Superior temporal gyrus (tissue), 1 donor: Measurements from ENCODE around the gene GOLGA8T.
"Not testable (repeated sequence)": the region's sequence is repeated elsewhere in the genome, so short reads cannot be mapped to it uniquely, and the experiment has no call there.

Experiments
- DNase-seq: peaks from one replicate; pipeline ENCODE4 v3.0.0-alpha.2; 2016; ENCODE audit errors: extremely low spot score

Gene GOLGA8T, protein sequence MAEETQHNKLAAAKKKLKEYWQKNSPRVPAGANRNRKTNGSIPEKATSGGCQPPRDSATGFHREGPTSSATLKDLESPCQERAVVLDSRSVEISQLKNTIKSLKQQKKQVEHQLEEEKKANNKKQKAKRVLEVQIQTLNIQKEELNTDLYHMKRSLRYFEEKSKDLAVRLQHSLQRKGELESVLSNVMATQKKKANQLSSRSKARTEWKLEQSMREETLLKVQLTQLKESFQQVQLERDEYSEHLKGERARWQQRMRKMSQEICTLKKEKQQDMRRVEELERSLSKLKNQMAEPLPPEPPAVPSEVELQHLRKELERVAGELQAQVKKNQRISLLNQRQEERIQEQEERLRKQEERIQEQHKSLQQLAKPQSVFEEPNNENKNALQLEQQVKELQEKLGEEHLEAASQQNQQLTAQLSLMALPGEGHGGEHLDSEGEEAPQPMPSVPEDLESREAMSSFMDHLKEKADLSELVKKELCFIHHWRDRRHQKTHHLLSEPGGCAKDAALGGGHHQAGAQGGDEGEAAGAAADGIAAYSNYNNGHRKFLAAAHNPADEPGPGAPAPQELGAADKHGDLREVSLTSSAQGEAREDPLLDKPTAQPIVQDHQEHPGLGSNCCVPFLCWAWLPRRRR

DNA sequence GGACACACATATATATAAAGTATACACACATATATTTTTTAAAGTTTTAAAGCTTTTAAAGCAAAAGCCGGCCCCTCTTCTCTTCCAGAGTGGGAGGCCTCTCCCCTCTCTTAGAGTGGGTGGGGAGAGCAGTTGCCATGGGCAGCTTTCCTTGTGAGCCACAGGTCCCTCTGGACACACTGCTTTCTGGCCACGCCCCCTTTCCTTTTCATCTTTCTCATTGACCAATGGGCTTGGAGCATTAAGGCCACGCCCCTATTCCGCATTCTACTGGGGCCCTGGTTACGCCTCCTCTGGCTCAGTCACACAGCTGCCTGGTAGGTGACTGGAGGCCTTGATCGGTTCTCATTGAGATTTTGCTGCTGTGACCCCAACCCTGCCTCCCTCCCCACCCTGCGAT, at the start of gene GOLGA8T:
Gene GOLGA8T, plus strand, starts transcription at position 301 of the 400 bp plus-strand sequence. Its CDS starts 98 bp downstream, at position 399.
- DNase-seq, result not testable (repeated sequence)

DNA sequence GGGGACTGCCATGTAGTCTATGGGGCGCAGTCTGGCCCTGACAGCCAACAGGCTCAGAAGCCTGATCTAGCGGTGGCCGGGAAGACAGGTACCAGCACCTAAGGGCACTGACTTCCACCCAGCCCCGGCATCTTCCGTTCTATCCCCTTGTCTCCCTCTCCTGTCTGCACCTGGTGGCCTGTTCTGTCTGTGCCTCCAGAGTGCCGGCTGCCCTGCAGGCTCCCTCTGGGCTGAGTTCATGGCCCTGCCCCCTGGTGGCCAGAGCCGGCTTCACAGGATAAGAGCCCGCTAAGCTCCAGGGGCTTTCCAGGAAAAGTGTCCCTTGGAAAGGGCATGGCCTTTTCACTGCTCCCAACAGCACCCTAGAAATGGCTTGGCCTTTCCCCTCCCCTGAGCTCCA, 37.0 kb upstream of the GOLGA8T start:
- not testable (repeated sequence) for DNase-seq

DNA sequence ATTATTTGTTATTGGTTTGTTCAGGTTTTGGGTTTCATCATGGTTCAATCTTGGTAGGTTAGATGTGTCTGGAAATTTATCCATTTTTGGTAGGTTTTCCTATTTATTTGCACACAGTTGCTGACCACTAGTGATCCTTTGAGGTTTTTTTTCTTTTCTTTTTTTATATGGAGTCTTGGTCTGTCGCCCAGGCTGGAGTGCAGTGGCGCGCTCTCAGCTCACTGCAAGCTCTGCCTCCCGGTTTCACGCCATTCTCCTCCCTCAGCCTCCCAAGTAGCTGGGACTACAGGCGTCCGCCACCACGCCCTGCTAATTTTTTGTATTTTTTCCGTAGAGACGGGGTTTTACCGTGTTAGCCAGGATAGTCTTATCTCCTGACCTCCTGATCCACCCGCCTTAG, 32.0 kb upstream of the GOLGA8T start:
- DNase-seq, result not testable (repeated sequence)

DNA sequence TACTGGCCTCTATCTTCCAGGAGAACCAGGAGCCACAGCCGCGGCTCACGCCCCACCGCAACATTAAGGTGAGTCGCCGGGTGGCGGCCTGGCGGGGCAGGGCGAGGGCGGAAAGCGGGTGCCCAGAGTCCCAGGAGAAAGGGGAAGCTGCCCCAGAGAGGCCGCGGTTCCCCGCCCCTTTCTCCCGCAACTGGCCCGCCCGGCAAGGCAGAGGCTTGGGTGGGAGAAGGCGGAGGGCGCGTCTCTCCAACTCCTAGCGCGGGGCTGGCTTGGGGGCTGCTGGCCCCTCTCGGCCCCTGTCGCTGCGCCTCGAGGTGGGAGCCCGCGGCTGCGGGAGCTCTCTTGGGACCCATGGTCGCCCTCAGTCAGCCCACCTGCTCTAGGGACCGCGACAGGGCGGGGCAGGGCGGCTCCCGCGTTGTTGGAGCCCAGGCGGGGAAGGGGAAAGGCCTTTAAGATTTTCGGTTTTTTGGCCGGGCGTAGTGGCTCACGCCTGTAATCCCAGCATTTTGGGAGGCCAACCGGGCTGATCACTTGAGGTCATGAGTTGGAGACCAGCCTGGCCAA, 30.8 kb upstream of the GOLGA8T start:
- not testable (repeated sequence) for DNase-seq

DNA sequence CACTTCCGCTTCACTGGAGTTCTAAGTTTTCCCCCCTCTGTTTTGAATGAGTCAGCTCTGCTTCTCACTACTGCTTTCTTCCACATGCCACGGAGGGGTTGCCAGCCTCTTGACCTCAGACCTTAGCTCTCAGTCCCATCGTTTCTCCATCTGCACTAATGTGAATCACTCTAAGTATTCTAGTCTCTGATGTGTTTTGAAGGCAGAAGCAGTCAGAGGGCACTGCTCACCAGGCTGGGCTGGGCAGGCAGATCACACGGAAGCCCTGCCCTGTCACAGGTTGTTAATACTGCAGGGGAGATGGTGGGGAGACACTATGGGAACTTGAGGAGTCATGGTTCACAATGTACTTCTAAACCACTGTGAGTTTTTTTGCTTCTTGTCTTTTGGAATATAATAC, 24.3 kb upstream of the GOLGA8T start:
- not testable (repeated sequence) for DNase-seq

DNA sequence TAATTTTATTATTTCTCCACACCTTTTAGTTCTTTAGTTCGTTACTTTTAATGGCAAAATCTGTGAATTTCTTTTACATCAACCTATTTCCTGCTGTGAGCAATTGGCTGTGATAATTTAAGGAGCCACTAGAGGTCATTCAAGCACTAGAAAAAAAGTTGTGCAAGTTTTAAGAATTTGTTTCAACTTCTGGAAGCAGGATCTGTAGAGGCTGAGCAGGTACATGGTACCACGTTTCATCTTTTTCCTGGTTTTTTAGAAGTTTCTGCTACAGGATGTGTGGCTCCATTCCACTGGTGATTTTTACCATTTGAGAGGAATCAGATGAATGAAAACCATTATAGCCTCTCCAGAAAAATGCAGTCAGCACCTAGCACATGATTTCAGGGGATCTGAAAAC, 4.8 kb upstream of the GOLGA8T start:
- DNase-seq, result peak; percentile 12

DNA sequence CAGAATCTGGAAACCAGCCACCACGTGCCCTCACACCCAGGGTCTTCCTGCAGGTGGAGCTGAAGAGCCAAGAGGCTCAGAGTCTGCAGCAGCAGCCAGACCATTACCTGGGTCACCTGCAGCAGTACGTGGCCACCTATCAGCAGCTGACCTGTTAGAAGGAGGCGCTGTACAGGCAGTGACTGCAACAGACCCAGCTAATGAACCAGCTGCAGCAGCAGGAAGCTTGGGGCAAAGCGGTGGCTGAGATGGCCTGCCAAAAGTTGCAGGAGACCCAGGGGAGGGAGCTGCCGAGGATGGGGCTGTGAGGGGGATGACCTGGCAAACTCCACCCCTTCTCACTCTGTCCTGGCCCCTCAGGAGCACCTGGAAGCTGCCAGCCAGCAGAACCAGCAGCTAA, 8.4 kb downstream of the GOLGA8T start:
- DNase-seq, result not testable (repeated sequence)

DNA sequence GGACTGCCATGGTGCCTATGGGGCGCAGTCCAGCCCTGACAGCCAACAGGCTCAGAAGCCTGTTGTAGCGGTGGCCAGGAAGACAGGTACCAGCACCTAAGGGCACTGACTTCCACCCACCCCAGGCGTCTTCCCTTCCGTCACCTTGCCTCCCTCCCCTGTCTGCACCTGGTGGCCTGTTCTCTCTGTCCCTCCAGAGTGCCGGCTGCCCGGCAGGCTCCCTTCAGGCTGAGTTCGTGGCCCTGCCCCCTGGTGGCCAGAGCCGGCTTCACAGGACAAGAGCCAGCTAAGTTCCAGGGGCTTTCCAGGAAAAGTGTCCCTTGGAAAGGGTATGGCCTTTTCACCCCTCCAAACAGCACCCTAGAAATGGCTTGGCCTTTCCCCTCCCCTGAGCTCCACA, 15.0 kb downstream of the GOLGA8T start:
- DNase-seq, result not testable (repeated sequence)

DNA sequence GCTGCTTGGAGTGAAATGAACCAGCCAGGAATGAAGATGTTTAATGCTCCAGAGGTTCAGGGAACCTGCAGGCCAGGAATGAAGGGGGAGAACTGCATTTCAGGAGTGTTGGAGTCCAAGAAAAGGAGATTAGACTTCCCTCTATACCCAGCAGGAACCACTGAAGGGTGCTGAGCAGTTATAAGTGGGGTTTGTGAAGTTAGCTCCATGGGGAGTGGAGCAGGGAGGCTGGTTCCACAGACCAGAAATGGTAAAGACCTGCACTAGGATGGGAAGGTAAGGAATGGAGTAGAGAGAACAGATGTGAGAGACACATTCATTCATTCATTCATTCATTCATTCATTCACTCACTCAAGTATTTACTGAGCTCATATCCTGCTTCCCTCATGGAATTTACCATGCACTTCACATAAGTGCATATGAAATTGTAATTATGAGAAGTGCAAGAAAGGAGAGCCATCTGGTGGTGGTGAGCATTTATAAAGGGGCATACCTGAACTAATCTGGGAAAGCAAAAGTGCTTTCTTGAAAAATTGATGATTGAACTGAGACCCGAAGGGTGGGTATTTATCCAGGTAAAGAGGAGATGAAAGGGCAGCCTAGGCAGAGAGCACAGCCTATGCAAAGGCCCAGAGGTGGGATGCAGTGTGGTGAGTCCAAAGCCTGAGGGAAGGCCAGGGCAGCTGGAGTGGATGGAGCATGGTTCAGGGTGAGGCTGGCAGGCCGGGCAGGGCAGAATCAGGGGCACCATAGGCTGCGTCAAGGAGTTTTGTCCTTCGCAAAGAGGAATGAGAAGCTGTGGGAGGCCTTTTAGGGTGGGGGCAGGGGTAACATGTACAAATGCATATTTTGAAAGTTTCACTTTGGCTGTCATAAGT, 27.9 kb downstream of the GOLGA8T start:
- DNase-seq, result not testable (repeated sequence)

DNA sequence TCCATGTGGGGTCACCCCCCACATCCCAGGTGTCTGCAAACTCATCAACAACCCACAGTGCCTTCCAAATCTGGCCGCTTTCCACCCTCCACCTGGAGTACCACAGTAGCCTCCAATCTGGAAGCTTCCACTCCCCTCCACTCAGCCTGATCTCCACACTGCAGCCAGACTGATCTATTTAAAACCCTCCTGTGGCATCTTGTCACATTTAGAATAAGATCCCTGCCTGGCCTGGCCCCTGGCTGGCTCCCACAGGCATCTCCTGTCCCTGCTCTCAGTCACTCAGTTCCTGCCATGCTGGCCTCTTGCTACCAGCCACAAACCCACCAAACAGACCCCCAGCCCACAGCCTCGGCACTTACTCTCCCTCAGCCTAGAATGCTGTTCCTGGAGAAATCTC, 28.9 kb downstream of the GOLGA8T start:
- not testable (repeated sequence) for DNase-seq

DNA sequence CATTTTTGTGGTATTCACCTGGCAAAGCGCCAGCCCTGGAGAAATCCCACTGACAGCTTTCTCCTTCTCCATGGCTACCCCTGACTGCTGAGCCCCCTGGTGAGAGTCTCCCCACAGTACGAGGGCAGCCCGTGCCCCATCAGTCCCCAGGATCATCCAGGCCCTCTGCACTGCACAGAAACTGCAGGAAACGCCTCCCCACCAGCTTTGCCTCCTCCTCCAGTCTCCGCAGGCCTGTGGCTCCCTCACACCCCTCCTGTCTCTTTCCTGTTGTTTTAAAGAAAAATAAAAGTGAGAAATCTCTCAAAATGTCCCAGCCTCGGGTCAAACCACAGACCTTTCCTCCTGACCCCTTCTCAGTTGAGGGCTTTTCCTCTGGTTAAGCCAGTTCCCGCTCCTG, 29.4 kb downstream of the GOLGA8T start:
- DNase-seq, result not testable (repeated sequence)

DNA sequence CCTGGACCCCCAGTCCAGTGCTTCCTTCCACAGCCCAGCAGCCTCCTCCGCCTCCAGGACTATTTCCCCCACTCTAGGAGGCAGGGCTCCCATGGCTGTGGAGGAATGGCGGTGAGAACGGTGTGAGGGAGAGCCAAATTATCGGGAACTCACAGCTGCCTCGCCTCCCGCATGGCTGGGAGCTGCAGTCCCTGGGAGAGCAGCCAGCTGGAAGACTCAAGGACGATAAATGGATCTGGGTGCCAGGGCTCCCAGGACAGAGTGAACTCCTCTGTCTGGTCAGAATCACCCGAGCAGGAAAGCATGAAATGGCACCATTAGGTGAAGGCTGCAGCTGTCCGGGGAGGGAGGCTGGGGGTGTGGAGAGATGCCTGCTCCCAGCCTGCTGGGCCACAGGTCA, 32.6 kb downstream of the GOLGA8T start:
- DNase-seq, result not testable (repeated sequence)

DNA sequence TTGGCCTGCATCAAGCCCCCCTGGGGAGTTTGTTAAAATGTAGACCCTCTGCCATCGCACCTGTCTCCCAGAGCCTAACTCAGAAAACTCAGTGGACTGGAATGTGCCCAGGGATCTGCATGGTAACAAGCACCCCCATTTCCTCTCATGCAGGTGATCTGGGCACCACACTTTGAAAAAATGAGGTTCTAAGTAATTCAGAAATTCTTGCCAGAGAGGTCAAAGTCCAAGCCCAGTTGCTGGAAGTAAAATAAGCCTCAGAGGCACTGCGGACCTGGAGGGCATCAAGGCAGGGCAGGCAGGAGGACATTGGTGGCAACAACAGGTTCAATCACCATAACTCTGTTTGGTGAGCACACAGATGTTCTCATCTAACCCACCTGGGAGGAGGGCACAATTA, 33.0 kb downstream of the GOLGA8T start:
- DNase-seq, result not testable (repeated sequence)

DNA sequence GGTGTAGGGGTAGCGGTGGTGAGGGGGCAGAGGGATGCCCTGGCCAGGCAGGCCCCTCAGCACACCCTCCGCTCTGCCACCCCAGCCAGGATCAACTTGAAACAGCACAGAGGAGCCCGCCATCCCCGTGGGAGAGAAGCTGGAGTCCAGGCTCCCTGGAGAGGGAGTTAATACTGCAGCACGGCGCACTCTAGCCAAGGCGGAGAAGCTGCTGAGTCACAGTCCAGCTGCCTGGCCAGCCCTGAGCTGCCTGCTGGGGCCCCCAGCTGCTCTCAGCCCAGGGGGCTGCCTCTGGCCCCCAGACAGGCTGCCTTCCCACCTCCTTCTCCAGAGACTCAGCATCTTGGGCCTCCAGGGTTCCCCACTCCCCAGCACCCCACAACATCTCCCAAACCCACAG, 36.6 kb downstream of the GOLGA8T start:
- not testable (repeated sequence) for DNase-seq

DNA sequence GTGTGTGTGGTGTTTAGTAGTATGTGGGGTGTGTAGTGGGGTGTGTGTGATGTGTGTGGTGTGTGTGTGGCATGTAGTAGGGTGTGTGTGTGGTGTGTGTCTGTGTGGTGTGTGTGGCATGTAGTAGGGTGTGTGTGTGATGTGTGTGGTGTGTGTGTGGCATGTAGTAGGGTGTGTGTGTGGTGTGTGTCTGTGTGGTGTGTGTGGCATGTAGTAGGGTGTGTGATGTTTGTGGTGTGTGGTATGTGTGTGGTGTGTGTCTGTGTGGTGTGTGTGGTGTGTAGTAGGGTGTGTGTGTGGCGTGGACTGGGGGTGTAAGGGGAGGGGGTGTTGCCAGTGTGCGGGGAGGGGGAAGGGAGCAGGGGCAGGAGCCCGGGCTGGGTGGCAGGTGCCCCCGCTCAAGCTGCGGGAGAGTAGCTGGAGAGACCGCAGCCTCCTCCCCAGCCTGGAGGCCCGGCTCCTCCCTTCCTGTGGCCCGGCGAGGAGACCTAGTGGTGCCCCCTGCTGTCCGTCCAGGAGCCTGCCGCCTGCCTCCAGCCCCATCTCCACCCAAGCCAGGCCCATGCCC, 38.3 kb downstream of the GOLGA8T start:
- not testable (repeated sequence) for DNase-seq

DNA sequence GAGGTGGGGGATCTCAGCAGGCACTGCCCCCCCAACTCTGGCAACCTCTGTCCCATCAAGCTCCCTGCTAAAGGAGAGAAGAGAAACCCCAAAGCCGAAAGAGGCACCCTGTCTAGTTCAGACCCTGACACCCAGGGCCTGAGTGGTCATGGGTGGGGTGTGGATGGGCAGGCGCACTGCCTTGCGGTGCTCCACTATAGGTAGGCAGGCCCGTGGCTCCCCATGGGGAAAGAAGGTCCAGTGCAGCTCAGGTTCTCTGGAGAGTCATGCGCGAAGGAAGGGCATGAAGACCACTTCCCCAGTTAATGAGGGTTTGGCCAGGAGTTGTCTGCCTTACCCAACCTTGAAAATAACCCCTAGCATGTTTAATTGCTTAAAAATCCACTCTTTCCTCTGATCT, 40.4 kb downstream of the GOLGA8T start:
- peak; percentile 1 for DNase-seq

DNA sequence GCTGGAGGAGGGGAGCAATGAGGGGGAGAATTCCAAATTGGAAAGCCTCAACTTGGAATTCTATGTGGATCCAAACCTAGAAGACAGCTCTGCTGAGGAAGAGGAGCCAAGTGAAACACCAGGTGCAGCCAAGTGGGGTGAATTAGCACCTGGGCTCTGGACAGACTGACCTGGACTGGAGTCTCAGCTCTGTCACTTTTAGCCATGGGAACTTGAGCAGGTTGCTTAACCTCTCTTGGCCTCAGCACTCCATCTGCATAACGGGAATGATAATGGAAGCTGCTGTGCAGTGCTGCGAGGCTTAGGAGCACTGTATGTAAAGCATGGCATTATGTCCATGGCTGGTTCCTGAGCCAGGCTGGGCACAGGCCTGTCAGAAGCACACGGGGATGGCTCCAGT, 41.8 kb downstream of the GOLGA8T start:
- not testable (repeated sequence) for DNase-seq

DNA sequence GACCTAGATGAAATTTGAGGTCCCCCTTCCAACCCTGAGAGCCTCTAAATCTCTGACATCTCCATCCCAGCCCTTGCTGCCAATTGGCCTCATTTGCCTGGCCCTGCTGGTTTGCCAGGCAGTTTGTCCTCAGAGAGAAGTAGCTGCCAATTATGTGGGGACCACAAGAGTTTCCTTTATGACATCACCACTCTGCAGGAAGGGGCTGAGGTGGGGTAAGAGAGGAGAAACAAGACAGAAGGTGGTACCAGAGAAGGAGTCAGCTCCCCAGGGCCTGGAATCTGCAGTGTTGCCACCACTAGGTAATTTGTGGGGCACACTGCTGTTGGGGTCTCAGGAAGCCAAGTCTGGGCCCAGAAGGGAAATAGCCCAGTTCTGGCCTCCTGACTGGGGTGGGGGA, 45.0 kb downstream of the GOLGA8T start:
- not testable (repeated sequence) for DNase-seq

DNA sequence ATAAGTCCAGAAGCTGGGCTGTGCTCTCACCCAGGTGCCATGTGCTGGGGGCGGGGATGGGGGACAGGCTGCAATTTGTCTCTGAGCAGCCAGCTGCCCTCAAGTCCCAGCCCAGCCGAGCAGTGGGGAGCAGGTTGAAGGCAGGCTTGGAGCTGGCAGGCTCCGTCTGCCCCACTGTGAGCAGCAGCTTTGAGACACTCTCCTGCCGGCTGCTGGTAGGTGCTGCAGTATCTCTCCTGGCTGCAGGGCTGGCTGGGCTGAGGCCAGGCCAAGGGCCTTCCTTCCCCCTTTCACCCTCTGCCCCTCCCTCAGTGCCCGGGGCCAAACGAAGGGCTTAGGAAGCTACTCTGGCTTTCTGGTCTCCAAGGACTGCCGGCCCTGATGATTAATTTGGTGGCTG, 50.6 kb downstream of the GOLGA8T start:
- not testable (repeated sequence) for DNase-seq

DNA sequence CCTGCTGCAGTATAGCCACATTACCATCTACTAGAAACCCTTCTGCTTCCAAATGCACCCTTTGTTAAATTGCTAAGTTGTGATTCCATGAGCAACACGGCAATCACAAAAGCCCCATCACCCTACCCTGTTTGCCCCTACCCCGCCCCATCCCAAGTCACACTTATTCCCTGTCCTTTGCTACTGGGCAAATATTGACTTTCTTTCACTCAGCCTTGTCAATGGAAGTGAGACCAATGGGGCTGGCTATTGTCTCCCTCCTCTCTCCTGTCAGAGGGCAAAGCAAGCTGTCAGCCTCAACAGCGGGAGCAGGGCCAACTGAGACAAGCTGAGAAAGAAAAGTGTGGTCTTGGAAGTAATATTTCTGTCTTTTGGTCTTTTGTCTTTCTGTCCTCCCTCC, 52.6 kb downstream of the GOLGA8T start:
- DNase-seq, result not testable (repeated sequence)

DNA sequence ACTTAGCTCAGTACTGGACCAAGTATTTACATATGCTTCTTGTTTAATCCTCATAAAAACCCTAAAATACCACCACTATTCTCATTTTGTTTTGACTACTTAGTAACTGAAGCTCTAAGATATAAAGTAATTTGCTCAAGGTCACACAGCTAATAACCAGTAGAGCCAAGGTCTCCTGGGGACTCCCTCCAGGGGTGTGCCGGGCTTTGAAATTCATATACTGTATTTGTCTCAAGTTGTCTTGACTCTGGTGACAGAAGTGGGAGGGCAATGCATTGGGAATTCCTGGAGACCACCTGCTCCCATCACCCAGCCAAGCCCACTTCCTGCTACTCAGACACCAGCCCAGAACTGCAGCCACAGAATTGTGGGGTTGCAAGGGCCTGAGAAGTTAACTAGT, 54.9 kb downstream of the GOLGA8T start:
- not testable (repeated sequence) for DNase-seq
